Activated T-helper 1 cell treated with anti-CD3 and anti-CD28 coated beads, Interleukin-12 subunit alpha, Interleukin-12 subunit beta, Interleukin-2, Interleukin-4 antibody, amounts not matched to agents 30 ng/mL and 10 ng/mL and 1 ng/mL, durations not matched to agents 14 hours and 24 hours and 36 hours (primary cell): ENCODE results near the gene MICU1. TPM values are rescaled to one million over a fixed set of nuclear protein-coding genes. Genes with fewer than 3 reads are reported as not detected.
"Not testable (repeated sequence)": the region's sequence is repeated elsewhere in the genome, so short reads cannot be mapped to it uniquely, and the experiment has no call there.

Experiments
- DNase-seq: peaks from one replicate; pipeline ENCODE4 v3.0.0; 2021; ENCODE audit warnings: low spot score
- H3K27ac Mint-ChIP-seq: one replicate; pipeline ENCODE4 v1.8.0; 2021; ENCODE audit warnings: mild to moderate bottlenecking, mixed read lengths
- H3K27me3 Mint-ChIP-seq: one replicate; pipeline ENCODE4 v1.8.0; 2022; ENCODE audit warnings: mild to moderate bottlenecking, moderate library complexity, mixed read lengths; ENCODE audit not compliant: insufficient read depth
- H3K36me3 Mint-ChIP-seq: one replicate; pipeline ENCODE4 v1.8.0; 2021; ENCODE audit warnings: low read depth, mixed read lengths
- H3K4me1 Mint-ChIP-seq: one replicate; pipeline ENCODE4 v1.8.0; 2021; ENCODE audit warnings: low read depth, mixed read lengths
- H3K4me3 Mint-ChIP-seq: one replicate; pipeline ENCODE4 v1.8.0; 2021; ENCODE audit warnings: mild to moderate bottlenecking, moderate library complexity, mixed read lengths
- H3K9me3 Mint-ChIP-seq: one replicate; pipeline ENCODE4 v1.8.0; 2021; ENCODE audit warnings: mixed read lengths
- intact Hi-C: fragments of 100-400 bp; cut with micrococcal nuclease; formaldehyde crosslinking; loops from one replicate; pipeline ENCODE4 v1.15.1; 2024
- total RNA-seq: library from RNA; stranded (reverse); gene quantifications from 2 replicates; pipeline ENCODE4 v1.2.3, GENCODE V29; 2022

Gene MICU1
- total RNA-seq, 1 donor from 2014 or later: 28.4 TPM

DNA sequence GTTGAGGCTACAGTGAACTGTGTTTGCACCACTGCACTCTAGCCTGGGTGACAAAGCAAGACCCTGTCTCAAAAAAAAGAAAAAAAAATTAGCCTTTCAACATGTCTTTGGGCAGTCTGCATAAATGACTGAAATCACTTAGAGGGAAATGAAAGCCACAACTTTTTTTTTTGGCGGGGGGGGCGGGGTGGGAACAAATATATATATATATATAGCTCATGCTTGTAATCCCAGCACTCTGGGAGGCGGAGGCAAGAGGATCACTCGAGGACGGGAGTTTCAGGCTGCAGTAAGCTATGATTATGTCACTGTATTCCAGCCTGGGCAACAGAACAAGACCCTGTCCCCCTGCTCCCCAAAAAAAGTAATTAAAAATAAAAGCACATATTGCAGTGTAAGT, 23.4 kb upstream of the MICU1 start:
- H3K27ac Mint-ChIP-seq: no peak overlapping the region
- no peak overlapping the region for H3K4me3 Mint-ChIP-seq
- peaks cover 13% of the 10 kb centered on the region for H3K27me3 Mint-ChIP-seq
- H3K9me3 Mint-ChIP-seq: no peaks in the 10 kb centered on the region
- H3K4me1 Mint-ChIP-seq: no peaks in the 10 kb centered on the region
- intact Hi-C loops: no loop called here
- no peak for DNase-seq
- no peaks in the 10 kb centered on the region for H3K36me3 Mint-ChIP-seq

DNA sequence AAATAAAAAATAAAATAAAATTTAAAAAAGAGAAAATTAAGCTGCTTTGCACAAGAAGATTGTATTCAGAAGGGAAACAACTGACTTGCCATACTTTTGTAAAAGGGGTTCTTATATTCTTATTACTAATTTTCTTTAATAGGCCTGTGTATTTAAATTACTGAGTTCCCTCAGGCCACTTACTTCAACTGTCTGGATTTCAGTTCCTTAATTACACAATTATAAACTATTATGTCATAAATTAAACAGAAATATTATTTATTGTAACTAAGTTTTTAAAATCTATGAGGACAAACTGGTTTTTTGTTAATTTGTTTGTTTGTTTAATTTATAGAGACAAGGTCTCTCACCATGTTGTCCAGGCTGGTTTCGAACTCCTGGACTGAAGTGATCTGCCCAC, 22.4 kb upstream of the MICU1 start:
- Mint-ChIP-seq H3K27ac (no peak overlapping the region), H3K9me3 (no peaks in the 10 kb centered on the region), H3K4me3 (no peak overlapping the region), H3K36me3 (no peaks in the 10 kb centered on the region), H3K4me1 (no peaks in the 10 kb centered on the region), H3K27me3 (peaks cover 13% of the 10 kb centered on the region)
- intact Hi-C loops: no loop called here
- DNase-seq: no peak

DNA sequence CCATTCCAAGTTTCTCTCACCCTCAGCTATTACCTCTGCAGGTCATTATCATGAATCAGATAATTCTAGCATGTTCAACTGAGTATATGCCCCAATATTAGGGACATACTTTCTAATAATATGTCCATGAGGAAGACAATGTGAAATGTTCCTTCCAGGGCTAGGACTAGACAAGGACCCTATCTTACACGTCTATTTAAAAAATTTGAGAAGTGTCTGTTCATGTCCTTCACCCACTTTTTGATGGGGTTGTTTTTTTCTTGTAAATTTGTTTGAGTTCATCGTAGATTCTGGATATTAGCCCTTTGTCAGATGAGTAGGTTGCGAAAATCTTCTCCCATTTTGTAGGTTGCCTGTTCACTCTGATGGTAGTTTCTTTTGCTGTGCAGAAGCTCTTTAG, 21.1 kb upstream of the MICU1 start:
- H3K4me3 Mint-ChIP-seq, H3K9me3 Mint-ChIP-seq, DNase-seq, H3K36me3 Mint-ChIP-seq, H3K27ac Mint-ChIP-seq, H3K4me1 Mint-ChIP-seq, intact Hi-C loops: not testable (repeated sequence)
- peaks cover 14% of the 10 kb centered on the region for H3K27me3 Mint-ChIP-seq

DNA sequence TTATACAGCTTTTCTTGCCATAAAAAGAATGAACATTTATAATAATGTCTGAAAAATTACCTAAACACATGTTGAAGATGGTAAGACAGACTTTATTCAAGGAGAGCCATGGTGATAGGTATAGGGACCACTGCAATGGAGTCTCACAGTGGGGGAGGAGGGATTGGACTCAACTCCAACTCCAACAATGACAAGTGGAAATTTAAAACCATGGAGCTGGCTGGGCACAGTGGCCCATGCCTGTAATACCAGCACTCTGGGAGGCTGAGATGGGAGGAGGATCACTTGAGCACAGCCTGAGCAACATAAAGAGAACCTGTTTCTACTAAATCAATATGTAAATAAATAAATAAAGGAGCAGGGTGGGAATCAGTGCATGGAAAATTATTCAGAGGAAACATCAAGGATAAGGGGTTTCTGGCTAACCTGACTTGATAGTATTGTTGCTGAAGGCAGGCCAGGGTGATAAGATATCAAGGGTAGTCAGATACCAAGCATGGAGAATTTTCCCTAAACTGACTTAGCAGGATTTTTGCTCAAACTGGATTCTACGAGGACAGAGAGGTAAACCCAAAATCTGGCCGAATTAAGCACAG, 19.5 kb upstream of the MICU1 start:
- no peak overlapping the region for H3K4me3 Mint-ChIP-seq
- no peak overlapping the region for H3K27ac Mint-ChIP-seq
- H3K9me3 Mint-ChIP-seq: no peaks in the 10 kb centered on the region
- no peaks in the 10 kb centered on the region for H3K4me1 Mint-ChIP-seq
- peaks cover 18% of the 10 kb centered on the region for H3K27me3 Mint-ChIP-seq
- intact Hi-C loops: no loop called here
- no peak for DNase-seq
- H3K36me3 Mint-ChIP-seq: no peaks in the 10 kb centered on the region

DNA sequence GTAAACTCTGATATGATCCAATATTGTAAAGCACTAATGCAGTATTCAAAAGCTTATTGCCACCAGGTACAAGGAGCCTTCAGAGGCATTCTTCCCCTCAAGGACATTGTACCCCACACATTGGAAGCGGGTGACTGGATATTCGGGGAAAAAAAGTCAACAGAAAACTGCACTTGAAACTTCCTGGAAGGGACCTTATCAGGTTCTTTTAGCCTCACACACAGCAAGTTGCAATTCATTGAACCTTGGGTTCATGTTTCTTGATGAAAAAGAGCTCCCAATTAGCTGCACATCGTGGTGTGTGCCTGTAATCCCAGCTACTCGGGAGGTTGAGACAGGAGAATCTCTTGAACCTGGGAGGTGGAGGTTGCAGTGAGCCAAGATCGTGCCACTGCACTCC, 16.4 kb upstream of the MICU1 start:
- Mint-ChIP-seq H3K4me3 (no peak overlapping the region), H3K9me3 (no peaks in the 10 kb centered on the region), H3K36me3 (no peaks in the 10 kb centered on the region), H3K4me1 (peaks cover 7% of the 10 kb centered on the region), H3K27ac (no peak overlapping the region), H3K27me3 (peaks cover 16% of the 10 kb centered on the region)
- intact Hi-C loops: no loop called here
- no peak for DNase-seq

DNA sequence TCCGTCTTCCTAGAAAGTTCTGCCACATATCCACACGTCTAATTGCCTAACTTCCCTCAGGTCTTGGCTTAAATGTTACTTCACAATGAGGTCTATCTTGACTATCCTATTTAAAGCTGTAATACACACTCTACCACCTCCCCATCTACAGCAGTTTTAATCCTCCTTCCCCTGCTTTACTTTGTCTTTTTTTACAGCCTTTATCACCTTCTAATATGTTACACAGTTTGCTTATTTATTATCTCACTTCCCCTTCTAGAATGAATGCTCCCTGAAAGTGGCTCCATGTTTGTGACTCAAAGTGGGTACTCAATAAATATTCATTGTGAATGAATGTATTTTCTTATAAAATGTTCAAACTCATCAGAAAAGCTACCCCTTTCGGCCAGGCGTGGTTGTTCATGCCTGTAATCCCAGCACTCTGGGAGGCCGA, 13.6 kb upstream of the MICU1 start:
- no peaks in the 10 kb centered on the region for H3K36me3 Mint-ChIP-seq
- no peaks in the 10 kb centered on the region for H3K9me3 Mint-ChIP-seq
- DNase-seq: no peak
- no peak overlapping the region for H3K27ac Mint-ChIP-seq
- H3K27me3 Mint-ChIP-seq: peaks cover 12% of the 10 kb centered on the region
- intact Hi-C loops: no loop called here
- no peak overlapping the region for H3K4me3 Mint-ChIP-seq
- peaks cover 12% of the 10 kb centered on the region for H3K4me1 Mint-ChIP-seq

DNA sequence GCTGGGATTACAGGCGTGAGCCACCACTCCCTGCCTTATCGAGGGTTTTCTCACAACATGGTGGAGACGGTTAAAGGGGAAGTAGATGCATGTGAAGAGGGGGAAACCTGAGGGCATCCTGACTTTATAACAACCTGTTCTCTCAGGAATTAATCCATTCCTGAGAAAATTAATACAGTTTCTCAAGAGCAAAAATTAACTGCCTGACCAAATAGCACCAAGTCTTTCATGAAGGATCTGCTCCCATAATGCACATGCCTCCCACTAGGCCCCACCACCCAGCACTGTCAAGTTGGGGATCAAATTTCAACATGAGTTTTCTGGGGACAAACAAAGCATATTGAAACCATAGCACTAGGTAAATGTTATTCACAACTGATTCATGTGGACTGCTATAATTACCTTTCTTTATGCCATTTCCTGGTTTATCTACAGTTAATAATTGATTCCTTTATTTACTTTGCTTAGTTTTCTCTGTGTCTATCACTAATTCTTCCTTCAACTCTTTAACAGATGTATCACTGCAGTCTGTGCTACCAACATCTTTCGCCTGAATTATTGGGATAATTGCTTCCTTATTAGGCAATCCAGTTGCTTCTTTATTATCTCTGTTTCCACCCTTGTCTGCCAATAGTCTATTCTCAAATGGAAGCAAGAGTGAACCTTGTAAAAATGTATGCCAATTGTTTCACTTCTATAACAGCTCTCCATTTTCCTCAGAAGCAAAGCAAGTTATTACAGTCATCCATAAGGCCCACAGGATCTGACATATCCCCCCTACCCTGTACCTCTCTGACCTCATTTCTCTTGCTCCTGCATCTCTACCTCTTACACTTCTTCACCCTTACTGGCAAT, 12.9 kb upstream of the MICU1 start:
- peaks cover 12% of the 10 kb centered on the region for H3K4me1 Mint-ChIP-seq
- no peaks in the 10 kb centered on the region for H3K9me3 Mint-ChIP-seq
- DNase-seq: no peak
- H3K27me3 Mint-ChIP-seq: peaks cover 11% of the 10 kb centered on the region
- intact Hi-C loops: no loop called here
- H3K36me3 Mint-ChIP-seq: no peaks in the 10 kb centered on the region
- H3K27ac Mint-ChIP-seq: no peak overlapping the region
- no peak overlapping the region for H3K4me3 Mint-ChIP-seq

DNA sequence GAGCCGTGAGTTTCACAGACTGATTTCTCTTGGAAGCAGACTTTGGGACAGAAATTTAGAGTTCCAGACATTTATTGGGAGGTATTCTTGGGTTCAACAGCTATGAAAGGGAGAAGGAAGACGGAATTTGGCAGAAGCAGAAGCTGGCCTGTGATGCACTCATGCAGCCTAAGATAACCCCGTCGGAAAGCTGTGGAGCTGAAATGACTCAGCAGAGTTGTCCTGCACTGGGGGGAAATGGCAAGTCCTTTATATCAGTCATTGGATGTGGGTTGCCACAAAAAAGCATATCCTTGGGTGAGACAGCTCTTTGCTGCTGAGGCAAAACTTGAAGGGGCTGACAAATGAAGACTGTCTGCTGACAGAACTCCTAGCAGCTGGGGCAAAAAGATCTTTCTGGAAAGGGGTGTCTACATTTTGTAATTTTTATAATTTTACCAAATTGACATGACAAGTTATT, 11.5 kb upstream of the MICU1 start:
- H3K36me3 Mint-ChIP-seq: no peaks in the 10 kb centered on the region
- H3K9me3 Mint-ChIP-seq: no peaks in the 10 kb centered on the region
- peak; percentile 42 for DNase-seq
- H3K27me3 Mint-ChIP-seq: peaks cover 10% of the 10 kb centered on the region
- no peak overlapping the region for H3K4me3 Mint-ChIP-seq
- intact Hi-C loops: loop anchor here (1.0 kb wide), 2 partner anchors 11 to 73 kb away; partner anchors contain the start of gene MICU1
- H3K27ac Mint-ChIP-seq: peak overlapping the region; percentile 74
- peaks cover 12% of the 10 kb centered on the region for H3K4me1 Mint-ChIP-seq

DNA sequence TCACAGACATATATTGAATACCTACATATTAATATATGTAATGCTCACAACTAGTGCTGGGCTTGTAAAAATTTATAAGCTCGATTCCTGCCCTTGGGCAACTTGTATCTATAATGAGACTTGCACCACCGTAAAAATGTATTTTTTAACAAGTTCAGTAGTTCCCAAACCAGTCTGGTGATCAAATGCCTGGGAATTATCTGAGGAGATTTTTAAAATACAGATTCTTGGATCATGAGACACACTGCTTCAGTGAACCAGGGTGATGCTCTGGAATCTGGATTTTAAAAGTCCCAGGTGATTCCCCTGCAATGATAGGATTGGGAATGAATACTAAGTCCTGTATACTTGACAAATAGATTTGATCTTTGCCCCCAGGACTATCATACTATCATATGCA, 4.3 kb upstream of the MICU1 start:
- H3K36me3 Mint-ChIP-seq: no peaks in the 10 kb centered on the region
- H3K27me3 Mint-ChIP-seq: peaks cover 19% of the 10 kb centered on the region
- intact Hi-C loops: no loop called here
- H3K9me3 Mint-ChIP-seq: no peaks in the 10 kb centered on the region
- H3K4me3 Mint-ChIP-seq: no peak overlapping the region
- DNase-seq: no peak
- H3K27ac Mint-ChIP-seq: no peak overlapping the region
- peaks cover 2% of the 10 kb centered on the region for H3K4me1 Mint-ChIP-seq

DNA sequence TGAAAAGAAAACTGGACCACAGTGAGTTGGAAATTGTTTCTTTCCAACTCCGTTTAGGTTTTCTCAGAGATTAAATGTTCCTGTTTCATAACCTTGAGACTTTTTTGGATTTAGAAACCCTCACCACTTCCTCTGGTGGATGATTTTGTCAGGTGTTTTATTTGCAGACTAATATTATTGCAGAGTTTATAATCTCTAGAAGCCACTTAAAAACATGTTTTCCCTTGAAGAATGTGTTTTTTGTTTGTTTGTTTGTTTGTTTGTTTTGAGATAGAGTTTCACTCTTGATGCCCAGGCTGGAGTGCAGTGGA, 520 bp upstream of the MICU1 start:
- Mint-ChIP-seq H3K36me3 (peaks cover 4% of the 10 kb centered on the region), H3K27ac (peak overlapping the region; percentile 94), H3K9me3 (no peaks in the 10 kb centered on the region), H3K4me3 (peak overlapping the region; percentile 96), H3K4me1 (peaks cover 13% of the 10 kb centered on the region), H3K27me3 (peaks cover 6% of the 10 kb centered on the region)
- intact Hi-C loops: loop anchor here (1.0 to 10.0 kb wide), 8 partner anchors 11 to 868 kb away; partner anchors contain the start of genes MCU, MRPS16, P4HA1 and PPP3CB
- no peak for DNase-seq

DNA sequence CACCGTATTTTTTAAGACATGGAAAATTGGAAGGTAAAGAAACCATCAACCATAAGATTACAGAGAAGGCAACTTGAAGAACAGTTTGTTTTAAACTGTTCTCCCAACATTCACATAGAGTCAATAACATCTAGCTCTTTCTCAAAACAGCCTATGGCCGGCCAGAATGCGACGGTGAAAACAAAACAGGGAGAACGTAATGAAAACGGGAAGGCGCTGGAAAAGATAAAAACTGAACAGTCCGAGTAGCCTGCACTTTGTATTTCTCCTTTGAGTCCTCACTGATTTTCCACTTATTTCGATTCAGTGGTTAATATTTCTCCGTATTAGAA, 637 bp downstream of the MICU1 start:
- no peak for DNase-seq
- intact Hi-C loops: loop anchor here (10.0 kb wide), 1 partner anchor 870 kb away; the partner anchor contains the start of gene PPP3CB
- peaks cover 4% of the 10 kb centered on the region for H3K27me3 Mint-ChIP-seq
- H3K4me1 Mint-ChIP-seq: peaks cover 13% of the 10 kb centered on the region
- no peaks in the 10 kb centered on the region for H3K9me3 Mint-ChIP-seq
- peaks cover 4% of the 10 kb centered on the region for H3K36me3 Mint-ChIP-seq
- peak overlapping the region; percentile 96 for H3K4me3 Mint-ChIP-seq
- H3K27ac Mint-ChIP-seq: peak overlapping the region; percentile 94

DNA sequence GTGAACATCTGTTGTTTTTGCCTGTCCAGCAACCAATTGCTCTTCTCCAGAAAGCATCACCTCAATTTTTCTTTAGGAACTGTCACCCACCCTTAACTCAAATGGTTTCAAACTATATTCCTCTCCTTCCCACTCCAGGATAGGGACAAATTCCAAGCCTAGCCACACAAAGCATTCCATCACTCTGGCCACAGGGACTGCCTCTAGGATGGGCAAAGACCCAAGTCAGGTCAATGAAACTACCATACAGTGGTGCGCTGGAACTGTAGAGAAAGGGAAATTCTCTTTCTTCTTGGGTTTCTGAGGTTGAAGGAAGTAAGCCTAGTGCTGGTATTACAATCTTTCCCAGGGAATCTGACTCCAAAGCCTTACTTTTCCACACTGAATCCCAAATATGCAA, 3.6 kb downstream of the MICU1 start:
- Mint-ChIP-seq H3K27me3 (peaks cover 1% of the 10 kb centered on the region), H3K27ac (no peak overlapping the region), H3K36me3 (peaks cover 4% of the 10 kb centered on the region), H3K4me1 (peaks cover 13% of the 10 kb centered on the region), H3K9me3 (no peaks in the 10 kb centered on the region), H3K4me3 (no peak overlapping the region)
- intact Hi-C loops: loop anchor here (10.0 kb wide), 1 partner anchor 873 kb away; the partner anchor contains the start of gene PPP3CB
- DNase-seq: no peak

DNA sequence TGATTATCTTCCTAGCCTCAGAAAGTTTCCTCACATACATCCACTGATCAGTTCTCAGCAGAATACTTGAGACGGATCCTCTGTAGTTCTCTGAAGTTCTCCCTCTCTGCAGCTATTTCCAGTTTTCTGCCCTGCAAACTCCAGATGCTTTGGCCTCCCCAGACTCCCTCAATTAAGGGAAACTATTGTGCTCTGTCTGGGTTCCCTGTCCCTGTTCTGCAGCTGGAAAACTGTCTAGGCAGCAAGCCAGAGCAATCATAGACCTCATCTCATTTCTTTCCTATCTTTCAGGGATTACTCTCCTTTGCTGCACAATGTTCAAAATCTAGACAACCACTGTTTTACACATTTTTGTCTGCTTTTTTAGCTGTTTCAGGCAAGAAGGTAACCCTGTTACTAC, 9.2 kb downstream of the MICU1 start:
- Mint-ChIP-seq H3K9me3 (peaks cover 12% of the 10 kb centered on the region), H3K27me3 (no peaks in the 10 kb centered on the region), H3K27ac (no peak overlapping the region), H3K4me3 (no peak overlapping the region), H3K36me3 (peaks cover 7% of the 10 kb centered on the region), H3K4me1 (no peaks in the 10 kb centered on the region)
- intact Hi-C loops: no loop called here
- DNase-seq: no peak
